Activated CD4-positive, alpha-beta T cell treated with anti-CD3 and anti-CD28 coated beads for 24 hours (primary cell): ENCODE measurements around the gene UBE3D.
"Not testable (repeated sequence)": the region's sequence is repeated elsewhere in the genome, so short reads cannot be mapped to it uniquely, and the experiment has no call there.

Source experiments
- DNase-seq, 2 donors: peaks; one replicate each; pipeline ENCODE4 v3.0.0-alpha.2; 2020; ENCODE audit warnings: low read depth in 2 of 2

Gene UBE3D

GRCh38 chr6:82872185-82872584 is 193.5 kb downstream of the UBE3D start:
- no peak for DNase-seq

GRCh38 chr6:82870582-82871172 is 195.0 kb downstream of the UBE3D start:
- DNase-seq, result no peak

DNA sequence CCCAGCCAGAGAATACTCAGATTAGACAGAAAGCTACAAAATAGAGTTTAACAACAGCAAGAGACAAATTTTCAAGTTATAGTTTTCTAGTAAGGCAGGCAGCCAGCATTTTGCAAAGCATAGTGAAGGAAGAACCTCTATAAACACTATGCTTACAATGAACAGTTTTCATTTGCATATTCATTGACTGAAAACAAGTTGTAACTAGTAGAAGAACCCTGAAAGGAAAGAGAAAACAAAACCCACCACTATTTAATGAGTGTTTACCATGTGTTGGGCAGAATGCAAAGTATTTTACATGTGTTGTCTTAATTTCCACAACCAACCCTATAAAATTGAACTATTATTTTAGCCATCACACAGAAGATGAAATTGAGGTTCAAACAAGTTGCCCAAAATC is 196.1 kb downstream of the UBE3D start:
- DNase-seq, result no peak

- DNase-seq, result no peak
Measured at GRCh38 chr6:82867946-82868345, 197.7 kb downstream of the UBE3D start.

DNA sequence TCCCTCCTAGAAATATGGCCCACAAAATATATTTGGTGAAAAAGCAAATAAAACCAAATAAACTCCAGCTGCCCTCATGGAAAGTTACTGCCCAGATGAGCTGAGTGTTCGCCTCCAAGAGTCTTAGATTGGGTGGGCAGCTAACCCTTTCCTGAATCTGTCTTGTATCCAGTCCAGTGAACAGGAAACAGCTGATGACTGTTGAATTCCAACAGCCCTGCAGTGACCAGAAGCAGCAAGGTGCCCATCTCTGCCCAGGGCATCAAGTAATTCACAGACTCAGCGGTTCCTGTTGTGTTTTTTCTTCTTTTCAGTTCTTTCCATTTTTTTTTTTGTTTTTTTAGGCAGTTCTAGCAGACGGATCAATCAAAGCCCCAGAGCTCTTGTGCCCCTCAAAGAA is 199.2 kb downstream of the UBE3D start:
- no peak for DNase-seq

- no peak for DNase-seq
Measured at GRCh38 chr6:82865461-82865860, 200.2 kb downstream of the UBE3D start.

DNA sequence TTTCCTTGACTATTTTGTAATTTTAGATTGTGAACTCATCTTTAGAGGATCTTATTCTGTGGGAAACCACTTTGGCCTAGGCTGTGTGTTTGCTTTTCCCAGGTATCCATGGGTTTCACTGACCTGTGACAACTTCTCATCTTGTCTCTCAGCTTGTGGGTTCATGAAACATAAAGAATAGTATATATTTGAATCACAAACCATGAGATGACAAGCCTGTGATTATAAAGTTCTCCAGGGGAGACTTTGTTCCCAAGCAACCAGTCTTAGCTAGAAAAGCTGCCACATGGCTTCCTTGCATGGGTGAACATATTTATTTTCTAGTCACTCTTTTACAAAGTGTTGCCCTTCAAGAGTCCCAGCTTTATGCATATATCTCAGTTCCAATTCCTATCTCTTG is 201.9 kb downstream of the UBE3D start:
- no peak for DNase-seq

DNA sequence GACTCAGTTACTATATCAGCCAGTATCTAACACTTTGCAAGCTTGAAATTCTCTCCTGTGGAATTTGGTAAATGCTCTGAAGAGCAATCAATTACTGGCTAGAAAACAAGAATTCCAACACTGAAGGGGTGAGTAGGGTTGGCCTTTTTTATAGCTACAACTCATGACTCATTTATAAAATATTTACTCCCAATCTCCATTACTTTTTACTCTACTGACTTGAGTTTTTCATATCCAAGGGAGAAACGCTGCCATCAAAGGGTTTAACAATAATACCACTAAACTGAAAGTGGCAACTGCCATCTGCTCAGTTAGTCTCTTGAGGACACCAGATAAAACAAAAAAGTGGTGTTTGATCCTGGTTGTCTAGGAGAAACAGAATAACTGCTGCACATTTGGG is 203.1 kb downstream of the UBE3D start:
- DNase-seq, result no peak

- no peak for DNase-seq
Measured at GRCh38 chr6:82861121-82861520, 204.5 kb downstream of the UBE3D start.

DNA sequence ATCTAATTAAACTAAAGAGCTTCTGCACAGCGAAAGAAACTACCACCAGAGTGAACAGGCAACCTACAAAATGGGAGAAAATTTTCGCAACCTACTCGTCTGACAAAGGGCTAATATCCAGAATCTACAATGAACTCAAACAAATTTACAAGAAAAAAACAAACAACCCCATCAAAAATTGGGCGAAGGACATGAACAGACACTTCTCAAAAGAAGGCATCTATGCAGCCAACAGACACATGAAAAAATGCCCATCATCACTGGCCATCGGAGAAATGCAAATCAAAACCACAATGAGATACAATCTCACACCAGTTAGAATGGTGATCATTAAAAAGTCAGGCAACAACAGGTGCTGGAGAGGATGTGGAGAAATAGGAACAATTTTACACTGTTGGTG is 209.6 kb downstream of the UBE3D start:
- DNase-seq, result not testable (repeated sequence)

- DNase-seq, result not testable (repeated sequence)
Measured at GRCh38 chr6:82852904-82853303, 212.7 kb downstream of the UBE3D start.

DNA sequence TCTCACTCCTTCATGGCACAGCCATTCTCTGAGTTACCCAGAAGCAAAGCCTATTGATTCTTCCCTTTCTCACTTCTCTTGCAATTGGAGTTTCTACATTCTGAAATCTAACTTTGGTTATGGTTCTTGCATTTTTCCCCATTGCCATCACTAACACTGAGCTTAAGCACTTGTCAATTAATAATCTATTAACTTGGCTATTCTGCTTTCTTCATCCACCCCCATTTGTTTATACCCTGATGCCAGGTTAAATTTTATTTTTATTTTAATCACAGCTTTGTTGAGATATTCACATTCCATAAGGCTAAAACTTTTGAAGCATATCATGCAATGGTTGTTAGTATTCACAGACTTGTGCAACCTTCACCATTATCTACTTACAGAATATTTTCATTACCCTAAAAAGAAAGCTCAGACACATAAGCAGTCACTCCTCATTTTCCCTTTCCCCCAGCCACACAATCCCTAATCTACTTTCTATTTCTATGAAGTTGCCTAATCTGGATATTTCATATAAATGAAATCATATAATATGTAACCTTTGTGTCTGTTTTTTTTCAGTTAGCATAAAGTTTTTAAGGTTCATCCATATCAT is 222.3 kb downstream of the UBE3D start:
- no peak for DNase-seq

DNA sequence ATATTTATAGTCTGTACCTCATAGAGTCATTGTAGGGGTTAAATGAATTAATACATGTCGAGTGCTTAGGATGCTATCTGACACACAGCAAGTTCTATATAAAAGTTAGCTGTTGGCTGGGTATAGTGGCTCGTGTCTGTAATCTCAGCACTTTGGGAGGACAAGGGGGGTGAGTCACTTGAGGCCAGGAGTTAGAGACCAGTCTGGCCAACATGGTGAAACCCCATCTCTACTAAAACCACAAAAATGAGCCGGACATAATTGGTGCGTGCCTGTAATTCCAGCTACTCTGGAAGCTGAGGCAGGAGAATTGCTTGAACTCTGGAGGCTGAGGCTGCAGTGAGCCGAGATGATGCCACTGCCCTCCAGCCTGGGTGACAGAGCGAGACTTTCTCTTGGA is 222.9 kb downstream of the UBE3D start:
- no peak for DNase-seq
